Thoracic aorta (tissue), 2 donors: ENCODE data around the gene MAG. TPM values are rescaled to one million over a fixed set of nuclear protein-coding genes. Genes with fewer than 3 reads are reported as not detected.

Source experiments
- ATAC-seq: fragments of 150-250 bp; one replicate; pipeline ENCODE4 v1.8.0; 2017; ENCODE audit warnings: low read depth; ENCODE audit not compliant: insufficient number of reproducible peaks, low FRiP score
- DNase-seq: peaks from one replicate; pipeline ENCODE4 v3.0.0-alpha.2; 2020; ENCODE audit warnings: low spot score
- H3K27ac ChIP-seq, 2 donors: fragments of 200-600 bp; sonication (generic); 1 replicate in 1 of 2; 2 replicates in 1 of 2; pipeline ENCODE4 v1.5.1; 2016; ENCODE audit warnings: mild to moderate bottlenecking in 2 of 2, moderate library complexity in 2 of 2
- H3K27me3 ChIP-seq: fragments of 200-600 bp; sonication (generic); replicated peaks from 2 replicates; pipeline ENCODE4 v1.6.0; 2016; ENCODE audit warnings: mild to moderate bottlenecking; ENCODE audit not compliant: insufficient read depth
- H3K36me3 ChIP-seq: fragments of 200-600 bp; sonication (generic); one replicate; pipeline ENCODE4 v1.5.1; 2016
- H3K4me1 ChIP-seq, 2 donors: fragments of 200-600 bp; sonication (generic); 1 replicate in 1 of 2; 2 replicates in 1 of 2; pipeline versions ENCODE4 v1.5.1 to v1.6.0; 2016; ENCODE audit warnings: low read depth in 2 of 2, mild to moderate bottlenecking in 1 of 2; ENCODE audit not compliant: control insufficient read depth in 1 of 2
- H3K4me3 ChIP-seq: fragments of 200-600 bp; sonication (generic); 2 replicates; pipeline ENCODE4 v1.5.1; 2016; ENCODE audit warnings: mild to moderate bottlenecking
- H3K9me3 ChIP-seq: fragments of 200-600 bp; sonication (generic); 2 replicates; pipeline ENCODE4 v1.5.1; 2016
- total RNA-seq, 2 donors: library from RNA; depleted of rRNA; stranded (reverse); fragments of >200 nt; gene quantifications; one replicate each; pipeline versions ENCODE4 v1.1.0 to v1.2.3, GENCODE V29; 2016
- TF ChIP-seq, protein P1 (sequence below): fragments of 200-600 bp; sonication (generic); IDR thresholded peaks from one replicate; pipeline ENCODE4 v1.5.1; 2019; ENCODE audit warnings: antibody characterized with exemption

The MAG gene
- total RNA-seq, 2 donors from 2014 or later = 2.8 TPM; not detected in 1

- Histone ChIP-seq H3K27me3 (no peaks in the 10 kb centered on the region), H3K4me1 (no peaks in the 10 kb centered on the region), H3K36me3 (no peaks in the 10 kb centered on the region), H3K27ac (no peak overlapping the region), H3K9me3 (no peaks in the 10 kb centered on the region), H3K4me3 (no peak overlapping the region)
- ATAC-seq (no peak), DNase-seq (no peak)
- TF ChIP-seq, protein P1, sequence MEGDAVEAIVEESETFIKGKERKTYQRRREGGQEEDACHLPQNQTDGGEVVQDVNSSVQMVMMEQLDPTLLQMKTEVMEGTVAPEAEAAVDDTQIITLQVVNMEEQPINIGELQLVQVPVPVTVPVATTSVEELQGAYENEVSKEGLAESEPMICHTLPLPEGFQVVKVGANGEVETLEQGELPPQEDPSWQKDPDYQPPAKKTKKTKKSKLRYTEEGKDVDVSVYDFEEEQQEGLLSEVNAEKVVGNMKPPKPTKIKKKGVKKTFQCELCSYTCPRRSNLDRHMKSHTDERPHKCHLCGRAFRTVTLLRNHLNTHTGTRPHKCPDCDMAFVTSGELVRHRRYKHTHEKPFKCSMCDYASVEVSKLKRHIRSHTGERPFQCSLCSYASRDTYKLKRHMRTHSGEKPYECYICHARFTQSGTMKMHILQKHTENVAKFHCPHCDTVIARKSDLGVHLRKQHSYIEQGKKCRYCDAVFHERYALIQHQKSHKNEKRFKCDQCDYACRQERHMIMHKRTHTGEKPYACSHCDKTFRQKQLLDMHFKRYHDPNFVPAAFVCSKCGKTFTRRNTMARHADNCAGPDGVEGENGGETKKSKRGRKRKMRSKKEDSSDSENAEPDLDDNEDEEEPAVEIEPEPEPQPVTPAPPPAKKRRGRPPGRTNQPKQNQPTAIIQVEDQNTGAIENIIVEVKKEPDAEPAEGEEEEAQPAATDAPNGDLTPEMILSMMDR = no peak
Observed at GRCh38 chr19:35341006-35341405, 49.0 kb downstream of the MAG start.

- Histone ChIP-seq H3K9me3 (no peaks in the 10 kb centered on the region), H3K4me3 (no peak overlapping the region), H3K36me3 (no peaks in the 10 kb centered on the region), H3K27me3 (no peaks in the 10 kb centered on the region), H3K27ac (no peak overlapping the region), H3K4me1 (no peaks in the 10 kb centered on the region)
- TF ChIP-seq, protein P1 = no peak
- ATAC-seq (no peak), DNase-seq (no peak)
Observed at GRCh38 chr19:35341565-35342225, 49.7 kb downstream of the MAG start.

DNA sequence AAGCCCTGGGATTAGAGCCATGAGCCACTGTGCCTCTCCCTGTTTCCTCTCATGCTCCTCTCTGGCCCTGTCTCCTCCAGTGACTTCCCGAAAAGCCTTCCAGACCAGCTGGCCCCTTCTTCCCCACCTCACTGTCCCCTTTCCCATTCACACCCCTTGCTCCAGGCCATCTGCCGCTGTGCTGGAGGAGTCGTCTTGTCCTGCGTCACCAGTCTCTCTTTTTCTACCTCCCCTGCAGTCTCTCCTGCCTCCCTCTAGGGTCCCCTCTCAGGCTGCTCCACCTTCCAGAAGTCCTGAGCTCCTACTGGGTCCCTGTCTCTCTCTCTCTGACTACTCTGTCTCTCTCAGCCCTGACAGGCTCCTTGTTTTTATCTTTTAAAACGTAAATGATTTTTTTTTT lies 50.5 kb downstream of the MAG start:
- TF ChIP-seq, protein P1 = no peak
- H3K4me1 ChIP-seq = no peaks in the 10 kb centered on the region
- no peak for DNase-seq

GRCh38 chr19:35344511-35345031 lies 52.6 kb downstream of the MAG start:
- H3K27ac ChIP-seq = no peak overlapping the region
- ATAC-seq (no peak), DNase-seq (no peak)
- H3K27me3 ChIP-seq = no peaks in the 10 kb centered on the region
- H3K9me3 ChIP-seq = no peaks in the 10 kb centered on the region
- H3K4me1 ChIP-seq = no peaks in the 10 kb centered on the region
- H3K4me3 ChIP-seq = no peak overlapping the region
- TF ChIP-seq, protein P1 = no peak
- no peaks in the 10 kb centered on the region for H3K36me3 ChIP-seq

More for the DNA sequence above, 50.5 kb downstream of the MAG start:
- H3K27me3 ChIP-seq = no peaks in the 10 kb centered on the region
- no peaks in the 10 kb centered on the region for H3K9me3 ChIP-seq
- no peak for ATAC-seq
- no peaks in the 10 kb centered on the region for H3K36me3 ChIP-seq
- no peak overlapping the region for H3K27ac ChIP-seq
- H3K4me3 ChIP-seq = no peak overlapping the region

- ATAC-seq (no peak), DNase-seq (no peak)
- TF ChIP-seq, protein P1 = no peak
- H3K27ac ChIP-seq = no peak overlapping the region
- no peaks in the 10 kb centered on the region for H3K36me3 ChIP-seq
- H3K4me1 ChIP-seq = no peaks in the 10 kb centered on the region
- no peaks in the 10 kb centered on the region for H3K9me3 ChIP-seq
- no peak overlapping the region for H3K4me3 ChIP-seq
- no peaks in the 10 kb centered on the region for H3K27me3 ChIP-seq
Observed at GRCh38 chr19:35345671-35346111, 53.7 kb downstream of the MAG start.
